ENCODE measurements around the gene XPNPEP3. TPM values are rescaled to one million over a fixed set of nuclear protein-coding genes. Genes with fewer than 3 reads are reported as not detected.

XPNPEP3 gene
- total RNA-seq: 10 to 100 TPM in 3 of 6 donors, 1 to 10 TPM in 3; 8.5 to 13.6 (median 10.0) TPM
- 1 to 10 TPM; 4.0 to 5.1 TPM for polyA plus RNA-seq

- ATAC-seq (peak; percentile 94 to 98 (median 95)), FAIRE-seq (no peak), DNase-seq (peak; percentile 97 to 99 (median 98))
- peak within 1 kb of the TSS; percentile 93 to 99 (median 98) for H3K27ac ChIP-seq
- no peaks in the 10 kb centered on the region for H3K27me3 ChIP-seq
- peaks cover 19 to 47% (median 35%) of the 10 kb centered on the region in 3 donors for H3K4me1 ChIP-seq
- H3K4me3 ChIP-seq: peak within 1 kb of the TSS; percentile 55 to 71 (median 66)
- intact Hi-C loops (cut with DNase I): no loop called here
- H3K36me3 ChIP-seq: no peaks in the 10 kb centered on the region
- no peak for TF ChIP-seq CTCF (IDR thresholded peaks at IDR 0.05)
- H3K9me3 ChIP-seq: no peaks in the 10 kb centered on the region
- WGBS, 2 donors: 0% methylated on average over 57 to 63 of the region's 63 CpGs
Observed at GRCh38 chr22:40856513-40857308, at the start of gene XPNPEP3, which contains the start of gene ST13. Gene XPNPEP3 (plus strand): TSS chr22:40857148. CDS start chr22:40857182, 34 bp downstream. Gene ST13 (minus strand): TSS chr22:40856639. CDS start chr22:40856540, 99 bp downstream.

GRCh38 chr22:40808018-40808841 is 48.7 kb upstream of the XPNPEP3 start:
- Histone ChIP-seq H3K4me1 (no peaks in the 10 kb centered on the region), H3K4me3 (no peak overlapping the region), H3K27me3 (no peaks in the 10 kb centered on the region), H3K27ac (no peak overlapping the region), H3K36me3 (no peaks in the 10 kb centered on the region), H3K9me3 (no peaks in the 10 kb centered on the region)
- ATAC-seq: no peak
- no peak for FAIRE-seq
- no peak for TF ChIP-seq CTCF (IDR thresholded peaks at IDR 0.05)
- no peak for DNase-seq
- intact Hi-C loops (cut with DNase I): no loop called here
- WGBS, 2 donors: 72 to 77% methylated on average over 6 of the region's 6 CpGs

GRCh38 chr22:40813912-40814315 is 43.0 kb upstream of the XPNPEP3 start:
- TF ChIP-seq CTCF (IDR thresholded peaks at IDR 0.05): no peak
- H3K36me3 ChIP-seq: no peaks in the 10 kb centered on the region
- no peaks in the 10 kb centered on the region for H3K9me3 ChIP-seq
- no peaks in the 10 kb centered on the region for H3K27me3 ChIP-seq
- intact Hi-C loops (cut with DNase I): no loop called here
- no peak overlapping the region for H3K4me3 ChIP-seq
- H3K4me1 ChIP-seq: peaks cover 0 to 10% (median 0%) of the 10 kb centered on the region in 3 donors
- DNase-seq (no peak), FAIRE-seq (no peak), ATAC-seq (no peak)
- no peak overlapping the region for H3K27ac ChIP-seq

- intact Hi-C loops (cut with DNase I): no loop called here
- H3K27me3 ChIP-seq: no peaks in the 10 kb centered on the region
- DNase-seq (no peak), ATAC-seq (no peak), FAIRE-seq (no peak)
- H3K4me1 ChIP-seq: peaks cover 0 to 10% (median 6%) of the 10 kb centered on the region in 3 donors
- no peak for TF ChIP-seq CTCF (IDR thresholded peaks at IDR 0.05)
- H3K9me3 ChIP-seq: no peaks in the 10 kb centered on the region
- no peaks in the 10 kb centered on the region for H3K36me3 ChIP-seq
- H3K4me3 ChIP-seq: no peak overlapping the region
- WGBS, 2 donors: 89 to 93% methylated on average over 4 of the region's 4 CpGs
- H3K27ac ChIP-seq: no peak overlapping the region
Observed at GRCh38 chr22:40817737-40818136, 39.2 kb upstream of the XPNPEP3 start.

Data from pancreas (tissue), 10 donors.